ENCODE results near the gene TMEM108. TPM values are rescaled to one million over a fixed set of nuclear protein-coding genes. Genes with fewer than 3 reads are reported as not detected.

TMEM108 gene
- total RNA-seq, 1 experiment from 2014 or later: not detected

GRCh38 chr3:133054586-133054985, 16.4 kb downstream of the TMEM108 start:
- DNase-seq (ENCODE audit: low spot score): no peak

- DNase-seq (ENCODE audit: low spot score): no peak
Observed at GRCh38 chr3:133055339-133055738, 17.1 kb downstream of the TMEM108 start.

- no peak for DNase-seq (ENCODE audit: low spot score)
Observed at GRCh38 chr3:133058243-133058642, 20.1 kb downstream of the TMEM108 start.

GRCh38 chr3:133058831-133059230, 20.6 kb downstream of the TMEM108 start:
- no peak for DNase-seq (ENCODE audit: low spot score)

DNA sequence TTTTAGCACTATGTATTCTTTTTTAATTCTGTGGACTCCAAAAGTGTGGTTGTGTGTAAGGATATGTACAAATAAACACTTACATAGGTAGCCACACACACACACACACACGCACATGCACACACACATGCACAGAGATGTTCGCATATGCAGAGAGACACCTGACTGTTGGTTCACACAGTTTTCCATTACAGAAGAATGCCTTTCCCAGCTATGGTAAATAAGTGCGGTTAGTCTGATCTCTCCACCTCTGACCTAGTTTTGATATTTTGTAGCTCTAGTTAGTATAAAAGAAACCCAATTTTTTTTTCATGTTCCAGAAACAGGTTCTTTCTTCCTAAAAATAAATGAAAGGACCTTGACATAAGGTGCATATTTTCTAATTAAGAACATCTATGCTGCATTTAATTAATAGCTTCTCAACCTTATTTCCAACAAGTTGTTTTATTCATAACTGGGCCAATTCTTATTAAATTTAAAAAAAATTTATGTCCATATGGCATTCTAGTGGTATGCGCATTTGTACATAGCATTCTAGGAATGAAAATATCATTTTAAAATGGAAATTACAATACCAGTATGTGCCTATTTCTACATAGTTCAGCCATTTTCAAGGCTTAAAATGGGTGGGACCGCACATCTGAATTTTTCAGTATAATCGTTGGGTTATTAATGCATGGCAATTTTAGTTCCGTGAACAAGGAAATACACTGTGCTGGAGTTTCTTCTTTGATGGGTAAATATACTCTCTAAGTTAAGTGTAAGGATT, 27.2 kb downstream of the TMEM108 start:
- no peak for DNase-seq (ENCODE audit: low spot score)

- no peak for DNase-seq (ENCODE audit: low spot score)
Observed at GRCh38 chr3:133066026-133066425, 27.8 kb downstream of the TMEM108 start.

GRCh38 chr3:133069556-133070286, 31.5 kb downstream of the TMEM108 start:
- no peak for DNase-seq (ENCODE audit: low spot score)

DNA sequence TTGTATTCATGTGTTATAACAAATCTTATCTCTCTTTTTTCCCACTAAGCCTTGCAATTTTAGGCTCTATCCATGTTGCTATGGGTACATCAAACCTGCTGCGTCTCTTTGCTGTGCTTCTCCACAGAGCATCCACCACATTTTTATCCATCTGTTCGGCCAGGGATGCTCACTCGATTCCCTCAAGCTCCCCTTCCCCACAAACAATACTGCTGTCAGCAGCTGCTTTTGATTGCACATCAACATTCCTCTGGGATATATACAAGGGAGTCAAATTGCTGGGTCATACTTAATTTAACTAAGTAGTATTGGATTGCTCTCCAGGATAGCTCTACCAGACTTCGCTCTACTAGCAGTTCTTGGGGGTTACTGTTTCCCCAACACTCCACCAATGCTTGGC, 36.8 kb downstream of the TMEM108 start:
- DNase-seq (ENCODE audit: low spot score): no peak

- DNase-seq (ENCODE audit: low spot score): no peak
Observed at GRCh38 chr3:133077688-133078087, 39.5 kb downstream of the TMEM108 start.

- DNase-seq (ENCODE audit: low spot score): no peak
Observed at GRCh38 chr3:133079621-133080020, 41.4 kb downstream of the TMEM108 start.

- DNase-seq (ENCODE audit: low spot score): no peak
Observed at GRCh38 chr3:133081016-133081415, 42.8 kb downstream of the TMEM108 start.

- DNase-seq (ENCODE audit: low spot score): no peak
Observed at GRCh38 chr3:133083395-133083794, 45.2 kb downstream of the TMEM108 start.

DNA sequence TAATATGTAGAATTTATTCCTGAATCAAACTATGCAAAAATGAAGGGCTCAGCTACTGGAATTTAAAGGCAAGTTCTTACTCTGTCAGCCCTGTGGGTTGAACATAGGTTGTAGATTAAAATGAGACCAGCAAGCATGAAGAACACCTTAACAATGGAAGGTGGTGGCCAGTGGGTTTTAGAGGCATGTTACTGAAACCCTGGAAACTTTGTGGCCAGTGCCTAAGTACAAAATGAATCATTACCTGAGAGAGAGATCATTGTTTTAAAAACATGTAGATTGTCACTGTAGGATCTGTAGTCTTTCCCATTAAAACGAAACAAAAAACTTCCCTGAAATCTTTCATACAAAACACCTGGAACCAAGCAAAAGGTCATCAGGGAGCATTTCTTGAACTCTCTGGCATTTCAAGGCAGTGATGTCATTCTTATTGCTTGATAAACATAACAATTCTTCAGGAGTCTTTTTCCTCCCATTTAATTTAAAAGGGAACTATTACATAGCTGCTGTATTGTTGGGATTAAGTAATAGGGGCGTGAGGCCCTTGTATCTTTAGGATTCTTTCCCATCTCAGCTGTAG, 51.8 kb downstream of the TMEM108 start:
- DNase-seq (ENCODE audit: low spot score): no peak

- no peak for DNase-seq (ENCODE audit: low spot score)
Observed at GRCh38 chr3:133092681-133093080, 54.5 kb downstream of the TMEM108 start.

- no peak for DNase-seq (ENCODE audit: low spot score)
Observed at GRCh38 chr3:133093366-133093765, 55.2 kb downstream of the TMEM108 start.

DNA sequence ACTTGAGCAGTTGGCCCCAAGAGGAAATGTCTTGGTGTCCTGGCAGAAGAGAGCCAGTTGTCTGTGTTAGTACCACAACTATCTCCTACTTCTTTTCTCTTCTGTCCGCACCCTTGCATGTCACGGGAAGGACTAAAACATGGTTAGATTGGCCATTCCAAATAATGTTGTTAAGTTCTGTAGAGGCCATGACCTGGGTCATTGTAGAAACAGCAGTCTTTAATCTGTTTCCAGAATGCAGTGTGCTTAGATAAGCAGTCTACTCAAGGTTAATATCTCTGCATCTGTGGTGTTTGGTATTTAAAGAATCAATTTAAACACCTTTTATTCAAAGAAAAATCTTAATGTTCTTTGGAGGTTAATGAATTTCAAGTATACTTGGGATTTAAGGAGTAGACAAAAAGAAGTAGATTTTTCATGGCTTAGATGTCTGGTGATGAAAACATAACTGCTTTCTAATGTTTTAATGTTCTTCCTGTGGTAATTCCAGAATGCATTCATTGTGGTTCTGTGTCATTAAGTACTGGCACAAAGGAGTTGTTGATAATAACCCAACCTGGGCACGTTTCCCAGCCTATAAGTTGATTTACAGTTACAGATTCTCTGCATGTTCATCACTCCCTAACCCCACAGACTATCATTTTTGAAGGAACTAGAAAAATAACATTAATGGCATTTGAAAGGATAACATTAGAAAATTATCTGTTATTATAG, 58.9 kb downstream of the TMEM108 start:
- DNase-seq (ENCODE audit: low spot score): no peak

GRCh38 chr3:133103706-133104105, 65.5 kb downstream of the TMEM108 start:
- no peak for DNase-seq (ENCODE audit: low spot score)

- DNase-seq (ENCODE audit: low spot score): no peak
Observed at GRCh38 chr3:133106169-133106568, 68.0 kb downstream of the TMEM108 start.

- DNase-seq (ENCODE audit: low spot score): no peak
Observed at GRCh38 chr3:133112666-133113065, 74.5 kb downstream of the TMEM108 start.

DNA sequence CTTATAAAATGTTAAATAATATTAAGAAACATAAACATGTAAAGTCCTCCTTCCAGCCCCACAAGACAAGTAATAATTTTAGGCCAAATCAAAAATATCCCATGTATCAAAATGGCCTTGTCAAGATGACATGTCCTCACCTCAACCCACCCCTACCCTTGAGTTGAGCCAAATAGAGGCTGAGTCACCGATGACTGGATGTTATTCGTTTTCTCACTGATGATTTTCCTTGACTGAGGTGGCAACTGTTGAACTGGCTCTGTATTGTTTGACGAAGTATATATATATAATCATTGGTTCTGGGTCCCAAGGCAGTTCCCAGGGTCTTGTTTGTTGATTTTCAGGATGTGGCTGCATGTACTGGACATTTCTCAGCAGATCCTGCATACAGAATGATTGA, 75.3 kb downstream of the TMEM108 start:
- no peak for DNase-seq (ENCODE audit: low spot score)

DNA sequence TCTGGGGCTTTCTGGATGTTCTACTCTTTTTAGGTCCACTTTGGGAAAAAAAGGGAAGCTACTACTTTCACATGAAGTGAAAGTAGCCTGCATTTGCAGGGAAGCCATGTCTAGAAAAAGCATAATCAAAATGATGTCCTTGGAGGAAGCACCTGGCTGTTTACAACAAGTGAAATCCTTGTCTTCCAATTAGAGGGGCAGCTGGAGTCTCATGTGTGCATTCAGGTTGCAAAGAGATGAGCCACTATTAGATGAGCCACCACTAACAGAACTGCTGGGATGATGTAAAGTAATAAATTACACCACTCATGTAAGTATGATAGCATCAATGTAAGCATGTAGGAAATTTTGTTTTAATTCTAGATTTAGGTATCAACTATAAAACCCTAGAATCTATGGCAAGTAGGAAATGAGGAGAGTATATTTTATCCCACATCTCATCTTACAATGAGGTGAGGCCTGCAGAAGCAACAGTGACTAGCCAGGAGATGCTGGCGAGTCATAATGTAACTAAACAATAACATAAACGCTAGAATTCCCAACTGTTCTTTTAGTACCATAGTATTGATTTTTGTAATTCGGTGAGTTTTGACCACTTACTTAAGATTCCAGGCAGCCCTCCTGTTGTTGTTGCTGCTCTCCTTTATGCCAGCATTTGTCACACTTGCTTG, 75.9 kb downstream of the TMEM108 start:
- DNase-seq (ENCODE audit: low spot score): no peak

- no peak for DNase-seq (ENCODE audit: low spot score)
Observed at GRCh38 chr3:133115176-133115575, 77.0 kb downstream of the TMEM108 start.
